Activated CD4-positive, alpha-beta T cell treated with anti-CD3 and anti-CD28 coated beads for 1 hour (primary cell): ENCODE data around the gene SLC34A3.

Experiments
- DNase-seq: peaks from one replicate; pipeline ENCODE4 v3.0.0-alpha.2; 2020

SLC34A3 gene

DNA sequence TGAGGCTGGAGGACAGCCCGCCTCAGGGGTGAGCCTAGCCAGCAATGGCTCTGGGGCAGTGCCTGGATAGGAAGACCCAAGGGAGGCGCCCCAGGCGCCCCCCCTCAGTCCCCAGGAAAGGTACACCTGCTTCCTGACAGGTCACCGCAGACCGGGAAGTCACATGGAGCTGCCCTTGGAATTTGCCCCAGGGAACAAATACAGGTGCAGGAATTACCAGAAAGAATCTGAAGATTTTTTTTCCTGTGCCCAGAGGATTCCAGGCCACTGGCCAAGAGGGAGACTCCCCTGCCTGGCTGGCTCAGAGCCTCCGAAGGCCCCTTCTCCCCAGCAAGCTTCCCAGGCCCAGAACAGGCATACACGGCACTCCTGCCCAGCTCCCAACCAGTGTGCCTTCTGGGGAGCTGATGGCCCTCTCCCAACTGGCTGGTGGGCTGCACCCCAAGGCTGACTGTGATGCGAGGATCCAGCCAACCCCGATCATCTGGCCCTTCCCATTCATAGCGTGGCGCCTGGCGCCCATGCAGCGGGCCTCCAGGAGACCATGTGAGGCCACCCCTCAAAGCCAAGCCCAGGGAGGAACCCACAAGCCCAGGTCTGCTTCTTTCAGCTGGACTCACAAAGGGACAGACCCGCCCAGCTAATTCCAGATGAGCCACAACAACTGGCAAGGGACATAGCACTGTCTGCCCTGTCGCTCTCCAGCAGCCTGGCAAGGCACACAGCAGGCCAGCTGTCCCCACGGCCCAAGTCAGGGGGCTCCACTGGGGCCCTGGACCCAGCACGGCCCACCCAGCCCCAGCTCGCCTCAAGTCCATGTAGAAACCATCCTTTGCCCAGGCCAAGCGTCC, 32.4 kb upstream of the SLC34A3 start:
- no peak for DNase-seq

DNA sequence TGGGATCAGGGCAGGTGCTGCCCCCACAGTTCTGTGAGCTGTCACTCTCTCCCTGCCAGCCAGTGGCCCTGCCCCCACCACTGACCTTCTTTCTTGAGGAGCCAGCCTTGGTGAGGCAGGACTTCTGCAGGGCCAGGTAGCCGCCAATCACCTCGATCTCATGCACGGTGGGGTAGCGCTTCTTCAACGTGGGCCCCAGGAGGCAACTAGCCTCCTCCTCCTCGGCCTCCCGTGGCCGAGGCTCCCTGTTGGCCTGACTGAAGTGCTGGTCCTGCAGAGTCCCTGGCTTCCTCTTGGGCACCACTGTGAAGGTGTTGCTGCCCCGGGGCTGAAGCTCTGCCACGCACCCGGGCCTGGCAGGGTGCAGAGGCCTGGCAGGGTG, 31.8 kb upstream of the SLC34A3 start:
- DNase-seq = no peak

DNA sequence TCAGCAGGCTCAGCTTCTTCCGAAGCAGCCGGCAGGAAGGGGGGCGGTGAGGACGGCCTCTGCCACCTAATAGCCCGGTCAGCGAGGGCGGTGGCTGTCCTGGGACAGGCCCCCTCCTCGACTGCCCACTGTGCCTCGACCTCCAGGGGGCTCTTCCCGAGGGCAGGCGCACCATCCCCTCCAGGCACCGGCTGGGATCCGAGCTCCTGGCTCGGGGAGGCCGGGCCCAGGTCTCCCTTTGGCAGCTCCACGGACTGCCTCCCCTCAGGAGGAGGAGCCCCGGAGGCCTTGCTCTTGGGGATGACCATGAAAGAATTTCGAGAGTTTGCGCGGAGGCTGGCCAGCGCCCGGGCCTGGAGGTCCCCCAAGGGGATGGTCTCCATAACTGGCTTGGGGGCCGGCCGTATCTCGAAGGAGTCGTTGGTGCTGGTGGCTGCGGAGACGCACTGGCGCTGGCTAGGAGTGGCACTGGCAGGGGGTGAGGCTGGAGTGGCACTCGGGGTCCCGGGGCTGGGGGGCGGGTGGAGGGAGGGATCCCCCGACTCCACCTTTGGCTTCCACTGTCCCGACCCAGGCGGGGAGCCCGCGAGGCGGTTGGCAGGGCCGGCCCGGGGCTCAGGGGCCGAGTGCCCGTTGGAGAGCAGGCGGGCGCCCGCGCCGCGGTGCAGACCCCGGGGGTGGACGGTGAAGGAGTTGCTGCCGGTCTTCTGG, 31.1 kb upstream of the SLC34A3 start:
- DNase-seq = no peak

DNA sequence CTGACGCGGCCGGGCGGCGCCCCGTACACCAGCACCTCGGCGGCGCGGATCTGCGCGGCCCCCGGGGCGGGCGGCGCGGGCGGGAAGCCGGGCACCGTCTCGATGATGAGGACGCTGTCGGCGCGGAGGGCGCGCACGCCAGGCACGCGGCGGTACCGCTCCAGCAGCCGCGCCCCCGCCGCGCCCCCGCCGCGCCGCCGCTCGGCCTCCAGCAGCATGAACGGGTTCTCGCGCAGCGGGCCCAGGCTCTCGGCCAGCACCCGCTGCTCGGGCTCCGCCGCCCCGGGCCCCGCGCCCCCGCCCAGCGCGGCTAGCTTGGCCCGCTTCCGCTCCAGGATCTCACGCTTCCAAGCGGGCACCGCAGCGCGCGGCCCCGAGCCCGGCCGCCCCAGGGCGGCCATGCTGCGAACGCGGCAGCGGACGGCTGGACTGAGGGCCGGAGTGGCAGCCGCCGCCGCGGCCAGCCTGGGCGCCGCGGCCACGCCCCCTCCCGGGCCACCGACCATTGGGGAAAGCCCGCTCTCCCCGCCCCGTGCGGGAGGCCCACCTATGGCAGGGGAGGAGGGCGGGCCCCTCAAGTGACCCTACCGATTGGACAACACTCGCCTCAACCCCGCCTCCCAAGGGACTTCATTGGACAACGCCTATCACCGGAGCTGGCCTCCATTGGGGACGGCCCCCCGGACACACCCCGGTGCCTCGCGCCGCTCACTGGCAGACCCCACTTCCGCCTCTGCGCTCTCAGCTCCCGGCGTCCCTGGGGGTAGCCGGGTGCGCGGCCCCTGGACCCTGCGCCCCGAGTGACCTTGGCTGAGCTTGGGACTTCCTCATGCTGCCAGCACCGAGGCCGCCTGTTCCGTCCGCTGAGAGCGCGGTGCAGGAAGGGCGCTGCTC, 30.1 kb upstream of the SLC34A3 start, which contains the start of gene TPRN:
TPRN (minus strand) TSS at position 431 of the 894 bp plus-strand sequence; CDS start at position 401, 30 bp downstream.
- DNase-seq = peak; percentile 95

DNA sequence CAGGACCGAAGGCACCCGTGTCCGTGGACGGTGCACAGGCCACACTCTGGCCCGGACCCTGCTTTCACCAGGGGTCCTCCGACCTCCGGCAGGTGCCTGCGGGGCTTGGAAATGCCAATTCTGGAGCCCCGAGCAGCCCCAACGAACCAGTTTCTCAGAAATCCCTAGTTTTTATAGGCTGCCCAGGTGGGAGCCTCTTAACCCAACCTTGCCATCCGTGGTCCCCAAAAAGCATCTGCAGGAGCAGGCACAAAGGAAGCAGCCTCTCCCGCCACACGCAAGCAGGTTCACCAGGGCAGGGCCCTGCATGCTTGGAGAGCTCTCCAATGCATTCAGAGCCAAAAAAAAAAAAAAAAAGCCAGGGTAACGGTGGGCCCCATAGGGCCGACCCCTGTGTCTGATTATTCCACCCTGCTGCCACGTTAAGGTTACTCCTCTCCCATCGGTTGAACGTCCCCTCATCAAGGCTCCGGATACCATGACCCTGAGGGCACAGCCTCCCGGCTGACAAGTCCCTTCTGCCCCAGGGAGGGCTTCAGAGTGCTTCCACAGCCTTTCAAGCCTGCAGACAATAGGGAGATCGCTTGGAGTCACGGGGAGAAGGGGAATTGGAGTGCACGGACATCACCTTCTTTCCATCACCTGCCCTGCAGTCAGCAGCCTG, 29.4 kb upstream of the SLC34A3 start:
- no peak for DNase-seq

DNA sequence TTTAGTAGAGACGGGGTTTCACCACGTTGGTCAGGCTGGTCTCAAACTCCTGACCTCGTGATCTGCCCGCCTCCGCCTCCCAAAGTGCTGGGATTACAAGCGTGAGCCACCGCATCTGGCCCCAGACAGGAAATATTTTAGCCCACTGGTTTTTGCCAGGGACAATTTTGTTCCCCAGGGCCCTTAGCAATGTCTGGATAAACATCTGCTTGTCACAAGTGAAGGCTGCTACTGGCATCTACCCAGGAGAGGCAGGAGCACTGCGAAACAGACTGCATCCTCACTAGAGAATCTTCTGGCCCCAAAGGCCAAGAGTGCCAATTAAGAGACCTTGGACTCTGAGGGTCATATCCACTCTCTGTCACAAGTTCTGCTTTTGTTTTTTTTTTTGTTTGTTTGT, 27.7 kb upstream of the SLC34A3 start:
- no peak for DNase-seq

DNA sequence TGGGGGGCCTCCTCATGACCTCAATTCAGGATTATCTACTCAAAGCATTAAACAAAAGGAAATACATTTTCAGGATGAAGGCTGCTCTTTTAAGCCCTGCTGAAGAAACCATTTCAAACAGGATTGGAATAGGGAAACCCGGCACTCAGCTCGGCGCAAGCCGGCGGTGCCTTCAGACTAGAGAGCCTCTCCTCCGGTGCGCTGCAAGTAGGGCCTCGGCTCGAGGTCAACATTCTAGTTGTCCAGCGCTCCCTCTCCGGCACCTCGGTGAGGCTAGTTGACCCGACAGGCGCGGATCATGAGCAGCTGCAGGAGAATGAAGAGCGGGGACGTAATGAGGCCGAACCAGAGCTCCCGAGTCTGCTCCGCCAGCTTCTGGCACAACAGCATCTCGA, 26.0 kb upstream of the SLC34A3 start:
- no peak for DNase-seq

DNA sequence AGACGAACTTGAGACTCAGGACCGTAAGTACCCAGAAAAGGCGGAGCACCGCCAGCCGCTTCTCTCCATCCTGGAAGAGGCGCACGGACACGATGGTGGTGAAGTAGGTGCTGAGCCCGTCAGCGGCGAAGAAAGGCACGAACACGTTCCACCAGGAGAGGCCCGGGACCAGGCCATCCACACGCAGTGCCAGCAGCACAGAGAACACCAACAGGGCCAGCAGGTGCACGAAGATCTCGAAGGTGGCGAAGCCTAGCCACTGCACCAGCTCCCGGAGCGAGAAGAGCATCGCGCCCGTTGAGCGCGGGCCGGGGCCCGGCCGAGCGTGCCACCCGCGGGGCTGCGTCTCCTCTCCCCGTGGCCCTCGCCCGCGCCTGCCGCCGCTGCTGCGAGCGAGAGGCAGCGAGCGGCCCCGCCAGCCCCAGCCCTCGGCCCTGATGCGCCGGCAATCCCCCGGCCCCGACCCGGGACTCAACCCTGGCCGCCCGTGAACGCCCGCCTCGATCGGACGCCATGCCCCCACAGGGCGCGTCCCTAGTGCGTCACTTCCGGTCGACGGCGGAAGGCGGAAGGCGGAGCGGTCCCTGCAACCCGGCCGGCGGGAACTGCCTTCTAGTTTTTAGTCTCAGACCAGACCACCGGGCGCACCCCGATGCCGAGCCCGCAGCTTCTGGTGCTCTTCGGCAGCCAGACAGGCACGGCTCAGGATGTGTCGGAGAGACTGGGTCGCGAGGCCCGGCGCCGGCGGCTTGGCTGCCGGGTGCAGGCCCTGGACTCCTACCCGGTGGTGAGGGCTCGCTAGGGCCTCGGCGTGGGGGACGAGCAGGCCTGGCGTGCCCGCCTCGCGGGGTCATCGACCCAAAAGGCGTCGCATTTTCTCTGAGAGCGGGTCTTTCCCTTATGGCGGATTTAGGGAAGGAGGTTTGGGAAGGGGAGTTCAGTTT, 25.3 kb upstream of the SLC34A3 start, which contains the start of the genes NDOR1 and TMEM203:
NDOR1 (plus strand) TSS at position 575 of the 944 bp plus-strand sequence; CDS start at position 653, 78 bp downstream.
TMEM203 (minus strand) TSS at position 523 of the 944 bp plus-strand sequence; CDS start at position 289, 234 bp downstream.
- peak; percentile 89 for DNase-seq

DNA sequence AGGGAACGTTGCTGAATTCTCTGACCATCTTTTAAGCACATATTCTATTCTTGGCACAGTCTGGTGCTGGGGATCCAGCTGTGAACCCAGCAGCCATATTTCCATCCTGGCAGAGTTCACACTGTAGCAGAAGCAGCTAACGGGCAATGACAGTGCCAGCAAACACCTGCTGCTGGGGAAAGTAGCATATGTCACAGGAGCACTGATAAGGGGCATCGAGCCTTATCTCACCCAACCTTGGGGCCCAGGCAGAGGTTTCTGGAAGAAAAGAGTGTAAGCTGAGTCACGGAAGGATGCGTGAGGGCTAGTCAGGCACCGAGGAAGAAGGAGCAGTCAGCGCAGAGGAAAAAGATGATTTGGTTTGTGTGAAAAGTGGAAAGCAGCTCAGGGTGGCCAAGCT, 24.1 kb upstream of the SLC34A3 start:
- DNase-seq = no peak

DNA sequence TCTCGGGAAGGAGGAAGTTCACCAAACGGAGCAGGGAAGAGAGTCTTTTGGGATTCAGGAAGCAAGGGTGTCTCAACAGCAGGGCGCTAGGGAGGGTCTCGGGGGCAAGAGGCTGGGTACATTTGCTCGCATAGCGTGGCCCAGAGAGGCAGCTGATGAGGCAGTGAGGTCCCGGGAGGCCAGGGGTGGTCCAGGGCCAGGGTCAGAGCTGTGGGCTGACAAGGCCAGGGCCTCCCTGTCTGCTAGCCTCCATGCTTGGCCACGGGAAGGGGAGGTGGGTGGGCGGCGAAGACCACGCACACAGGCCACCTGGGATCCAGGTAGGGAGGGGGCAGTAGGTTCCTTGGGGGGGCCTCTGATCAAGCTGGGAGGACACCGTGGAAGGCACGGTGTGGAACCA, 19.2 kb upstream of the SLC34A3 start:
- DNase-seq = no peak

DNA sequence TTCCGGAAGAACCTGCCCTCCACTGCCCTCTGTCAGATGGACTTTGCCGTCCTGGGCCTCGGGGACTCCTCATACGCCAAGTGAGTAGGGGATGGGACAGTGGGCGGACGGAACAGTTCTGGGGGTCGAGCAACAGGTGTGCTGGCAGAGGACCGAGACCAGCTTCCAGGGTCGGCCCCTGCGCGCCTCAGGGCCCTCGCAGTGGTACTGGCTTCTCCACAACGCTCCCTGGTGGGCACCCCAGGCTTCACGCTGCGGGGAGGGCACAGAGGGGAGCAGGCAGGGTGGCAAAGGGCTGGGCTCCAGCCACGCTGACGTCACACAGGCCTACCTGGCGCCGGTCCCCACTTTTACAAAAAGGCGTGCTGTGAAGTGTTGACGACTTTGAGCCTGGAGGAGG, 18.2 kb upstream of the SLC34A3 start:
- DNase-seq = no peak

DNA sequence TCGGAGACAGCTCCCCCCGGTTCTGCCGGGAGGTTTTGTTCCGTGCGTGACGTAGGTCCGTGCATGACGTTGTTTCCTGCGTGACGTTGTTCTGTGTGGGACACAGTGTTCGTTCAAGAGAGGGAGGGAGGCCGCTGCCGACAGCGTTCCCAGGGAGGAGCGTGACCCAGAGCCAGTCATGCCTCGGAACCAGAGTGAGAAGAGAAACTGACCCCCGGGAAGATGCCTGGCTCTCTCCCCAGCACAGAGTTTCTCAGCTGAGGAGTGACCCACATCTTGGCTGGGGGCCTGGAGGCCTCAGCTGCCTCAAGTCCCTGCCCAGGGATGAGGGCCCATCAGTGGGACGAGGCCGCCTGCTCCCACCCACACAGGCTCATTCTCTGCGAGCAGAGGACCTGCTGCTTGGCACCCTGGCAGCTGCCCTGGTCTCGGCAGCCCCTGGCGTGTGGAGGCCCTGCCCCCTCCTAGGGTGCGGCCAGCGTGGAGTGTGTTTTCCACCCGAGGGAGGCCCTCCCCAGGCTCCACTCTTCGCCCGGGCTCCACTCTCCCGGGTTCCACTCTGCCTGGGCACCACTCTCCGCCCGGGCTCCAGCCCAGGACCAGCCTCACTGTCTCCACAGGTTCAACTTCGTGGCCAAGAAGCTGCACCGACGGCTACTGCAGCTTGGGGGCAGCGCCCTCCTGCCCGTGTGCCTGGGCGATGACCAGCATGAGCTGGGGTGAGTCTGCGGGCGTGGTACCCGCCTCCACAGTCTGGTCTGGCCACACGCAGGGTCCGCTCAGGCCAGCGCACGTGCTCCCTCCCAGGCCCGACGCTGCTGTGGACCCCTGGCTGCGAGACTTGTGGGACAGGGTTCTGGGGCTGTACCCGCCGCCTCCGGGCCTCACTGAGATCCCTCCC, 17.3 kb upstream of the SLC34A3 start:
- DNase-seq = no peak

DNA sequence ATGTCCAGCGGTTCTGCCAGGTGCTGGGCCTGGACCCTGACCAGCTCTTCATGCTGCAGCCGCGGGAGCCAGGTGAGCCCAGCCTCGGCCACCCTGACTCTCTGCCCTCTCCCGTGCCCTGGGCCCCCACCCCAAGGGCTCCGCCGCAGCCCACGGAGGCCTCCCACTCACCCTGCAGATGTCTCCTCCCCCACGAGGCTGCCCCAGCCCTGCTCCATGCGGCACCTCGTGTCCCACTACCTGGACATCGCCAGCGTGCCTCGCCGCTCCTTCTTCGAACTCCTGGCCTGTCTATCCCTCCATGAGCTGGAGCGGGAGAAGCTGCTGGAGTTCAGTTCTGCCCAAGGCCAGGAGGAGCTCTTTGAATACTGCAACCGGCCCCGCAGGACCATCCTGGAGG, 16.1 kb upstream of the SLC34A3 start:
- DNase-seq = no peak

DNA sequence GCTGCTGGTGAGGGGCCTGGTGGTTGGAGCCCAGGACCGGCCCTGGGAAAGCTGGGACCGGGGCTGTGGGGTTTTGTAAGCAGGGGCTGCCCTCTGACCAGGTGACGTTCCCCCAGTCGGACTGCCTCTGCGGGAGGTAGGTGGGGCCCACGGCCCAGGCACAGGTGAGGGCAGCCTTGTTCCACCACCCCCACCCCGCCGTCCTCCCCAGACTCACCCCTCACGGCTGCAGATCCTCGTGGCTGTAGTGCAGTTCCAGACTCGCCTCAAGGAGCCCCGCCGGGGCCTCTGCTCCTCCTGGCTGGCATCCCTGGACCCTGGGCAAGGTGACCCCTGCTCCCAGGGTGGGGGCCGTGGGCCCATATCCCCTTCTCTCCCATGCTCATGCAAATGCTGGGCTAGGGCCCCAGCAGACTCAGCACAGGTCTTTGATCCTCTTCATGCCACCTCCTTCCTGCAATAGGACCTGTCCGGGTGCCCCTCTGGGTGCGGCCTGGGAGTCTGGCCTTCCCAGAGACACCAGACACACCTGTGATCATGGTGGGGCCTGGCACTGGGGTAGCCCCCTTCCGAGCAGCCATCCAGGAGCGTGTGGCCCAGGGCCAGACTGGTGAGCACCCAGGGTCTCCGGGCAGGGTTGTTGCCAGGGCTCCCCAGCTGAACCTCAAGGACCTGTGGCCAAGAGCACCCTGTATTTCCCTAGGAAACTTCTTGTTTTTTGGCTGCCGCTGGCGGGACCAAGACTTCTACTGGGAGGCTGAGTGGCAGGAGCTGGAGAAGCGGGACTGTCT, 15.3 kb upstream of the SLC34A3 start:
- no peak for DNase-seq

DNA sequence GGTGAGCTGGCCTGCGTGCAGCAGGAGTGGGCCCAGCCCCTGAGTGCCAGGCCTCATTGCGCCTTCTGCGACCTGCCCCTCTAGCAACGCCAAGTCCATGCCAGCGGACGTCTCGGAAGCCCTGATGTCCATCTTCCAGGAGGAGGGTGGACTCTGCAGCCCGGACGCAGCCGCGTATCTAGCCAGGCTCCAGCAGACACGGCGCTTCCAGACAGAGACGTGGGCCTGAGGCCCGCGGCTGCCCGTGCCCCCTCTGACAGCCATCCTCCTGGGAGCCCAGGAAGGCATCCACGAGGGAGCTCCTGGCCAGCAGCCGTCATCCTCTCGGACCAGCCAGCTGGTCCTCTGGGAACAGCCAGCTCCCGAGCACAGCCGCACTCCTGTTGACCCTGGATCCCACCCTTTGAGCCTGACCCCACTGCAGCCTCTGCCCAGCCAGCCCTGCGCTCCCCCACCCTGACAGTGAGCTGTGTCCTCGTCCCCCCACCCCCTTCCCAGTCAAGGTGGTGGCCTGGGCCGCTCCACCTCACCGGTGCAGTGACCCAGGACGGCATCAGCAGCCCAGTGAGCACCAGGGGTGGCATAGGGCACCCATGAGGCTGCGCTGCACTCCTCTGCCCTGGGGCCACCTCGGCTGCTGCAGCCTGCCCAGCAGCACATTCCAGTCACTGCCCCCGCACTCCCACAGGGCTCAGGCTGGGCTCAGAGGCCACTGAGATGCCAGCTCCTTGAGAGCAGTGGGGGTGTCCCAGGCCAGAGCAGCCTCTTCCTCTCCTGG, 14.3 kb upstream of the SLC34A3 start:
- DNase-seq = no peak

DNA sequence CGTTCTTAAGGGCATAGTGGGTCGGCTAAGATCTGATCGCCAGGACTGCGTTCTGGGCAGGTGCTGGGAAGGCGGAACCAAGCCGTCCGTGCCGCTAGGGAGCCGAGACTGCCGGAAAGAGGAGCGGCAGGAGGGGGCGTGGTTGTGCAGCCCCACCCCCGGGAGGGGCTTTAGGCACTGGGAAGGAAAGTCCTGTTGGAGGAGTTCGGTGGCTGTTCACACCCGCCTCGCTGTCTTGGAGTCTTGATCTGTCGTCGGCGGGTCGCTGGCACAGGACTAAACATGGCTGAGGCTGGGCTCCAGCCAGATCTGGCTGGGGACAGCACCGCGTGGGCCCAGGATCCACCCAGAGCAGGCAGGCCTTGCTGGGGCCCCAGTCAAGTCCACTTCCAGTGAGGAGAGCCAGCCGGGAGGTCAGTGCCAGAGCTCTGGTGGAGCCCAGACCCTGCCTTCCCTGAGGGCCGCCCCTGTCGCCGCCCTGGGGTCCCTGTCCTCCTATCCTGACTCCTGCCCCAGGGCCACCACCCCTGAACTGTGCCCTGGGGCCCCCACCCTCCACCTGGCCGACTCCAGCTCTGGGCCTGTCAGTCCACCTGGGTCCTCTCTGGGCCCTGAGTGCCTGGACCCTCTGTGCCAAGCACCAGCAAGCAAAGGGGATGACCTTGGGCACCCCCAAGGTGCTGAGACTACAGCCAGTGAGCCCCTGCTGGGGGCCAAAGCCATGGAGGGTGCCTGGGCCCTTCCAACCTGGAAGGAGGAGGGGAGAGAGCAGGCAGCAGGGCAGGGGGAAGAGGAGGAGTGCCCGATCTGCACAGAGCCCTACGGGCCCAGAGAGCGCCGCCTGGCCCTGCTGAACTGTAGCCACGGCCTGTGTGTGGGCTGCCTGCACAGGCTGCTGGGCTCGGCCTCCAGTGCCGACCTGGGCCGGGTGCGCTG, 13.2 kb upstream of the SLC34A3 start:
- no peak for DNase-seq

DNA sequence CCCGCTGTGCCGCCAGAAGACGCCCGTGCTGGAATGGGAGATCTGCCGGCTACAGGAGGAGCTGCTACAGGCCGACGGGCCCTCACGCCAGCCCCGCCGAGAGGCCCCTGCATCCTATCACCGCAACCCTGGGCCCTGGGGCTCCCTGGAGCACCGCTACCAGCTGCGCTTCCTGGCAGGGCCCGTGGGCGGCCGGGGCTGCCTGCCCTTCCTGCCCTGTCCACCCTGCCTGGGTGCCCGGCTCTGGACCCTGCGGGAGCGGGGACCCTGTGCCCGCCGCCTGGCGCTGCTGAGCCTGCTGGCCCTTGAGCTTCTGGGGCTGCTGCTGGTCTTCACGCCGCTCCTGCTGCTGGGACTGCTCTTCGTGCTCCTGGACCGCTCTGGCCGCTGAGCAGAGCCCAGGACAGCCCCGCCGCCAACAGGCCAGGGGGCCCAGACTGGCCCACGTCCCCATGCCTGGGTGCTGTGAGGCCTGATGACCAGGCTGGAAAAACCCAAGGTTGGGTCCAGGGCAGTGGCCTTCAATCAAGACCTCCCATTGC, 12.4 kb upstream of the SLC34A3 start:
- DNase-seq = no peak
